Bronchial epithelial cell (primary cell): ENCODE results near the gene ITIH1. TPM values are rescaled to one million over a fixed set of nuclear protein-coding genes. Genes with fewer than 3 reads are reported as not detected.

Experiments
- DNase-seq: peaks from one replicate; pipeline ENCODE4 v3.0.0-alpha.2; 2010; ENCODE audit warnings: low read depth
- FAIRE-seq: peaks from 2 replicates; lab custom pipeline; 2011; peaks lifted over from hg19 to GRCh38; lab: Jason Lieb, UNC
- H3K27me3 ChIP-seq: 2 replicates; pipeline ENCODE4 v1.5.1; 2011; ENCODE audit warnings: low read length; ENCODE audit not compliant: control insufficient read depth, insufficient read depth
- H3K36me3 ChIP-seq: 2 replicates; pipeline ENCODE4 v1.5.1; 2011; ENCODE audit warnings: low read length; ENCODE audit not compliant: control insufficient read depth, insufficient read depth
- H3K4me3 ChIP-seq: 2 replicates; pipeline ENCODE4 v1.5.1; 2011; ENCODE audit warnings: mild to moderate bottlenecking, low read depth, low read length, control low read depth
- total RNA-seq: library from RNA; depleted of rRNA; stranded (reverse); fragments of >200 nt; gene quantifications from 2 replicates; pipeline ENCODE4 v1.2.1, GENCODE V29; 2014
- TF ChIP-seq, protein P1 (sequence below): IDR thresholded peaks from 2 replicates; pipeline ENCODE4 v1.5.1; 2011; ENCODE audit warnings: mild to moderate bottlenecking, moderate library complexity, low read length, control low read depth, inconsistent platforms; ENCODE audit not compliant: insufficient read depth, severe bottlenecking

Gene ITIH1
- total RNA-seq, 1 donor from 2014 or later = not detected

- TF ChIP-seq, protein P1, sequence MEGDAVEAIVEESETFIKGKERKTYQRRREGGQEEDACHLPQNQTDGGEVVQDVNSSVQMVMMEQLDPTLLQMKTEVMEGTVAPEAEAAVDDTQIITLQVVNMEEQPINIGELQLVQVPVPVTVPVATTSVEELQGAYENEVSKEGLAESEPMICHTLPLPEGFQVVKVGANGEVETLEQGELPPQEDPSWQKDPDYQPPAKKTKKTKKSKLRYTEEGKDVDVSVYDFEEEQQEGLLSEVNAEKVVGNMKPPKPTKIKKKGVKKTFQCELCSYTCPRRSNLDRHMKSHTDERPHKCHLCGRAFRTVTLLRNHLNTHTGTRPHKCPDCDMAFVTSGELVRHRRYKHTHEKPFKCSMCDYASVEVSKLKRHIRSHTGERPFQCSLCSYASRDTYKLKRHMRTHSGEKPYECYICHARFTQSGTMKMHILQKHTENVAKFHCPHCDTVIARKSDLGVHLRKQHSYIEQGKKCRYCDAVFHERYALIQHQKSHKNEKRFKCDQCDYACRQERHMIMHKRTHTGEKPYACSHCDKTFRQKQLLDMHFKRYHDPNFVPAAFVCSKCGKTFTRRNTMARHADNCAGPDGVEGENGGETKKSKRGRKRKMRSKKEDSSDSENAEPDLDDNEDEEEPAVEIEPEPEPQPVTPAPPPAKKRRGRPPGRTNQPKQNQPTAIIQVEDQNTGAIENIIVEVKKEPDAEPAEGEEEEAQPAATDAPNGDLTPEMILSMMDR = no peak
- no peak for FAIRE-seq
- Histone ChIP-seq H3K36me3 (peaks cover 7% of the 10 kb centered on the region), H3K27me3 (no peaks in the 10 kb centered on the region), H3K4me3 (no peak overlapping the region)
- DNase-seq = no peak
Observed at GRCh38 chr3:52841211-52841980, 64.0 kb downstream of the ITIH1 start.

Other genes with a start within 250 kb of the ITIH1 start
- 29.7 and 35.5 TPM in 2 replicates for gene NT5DC2, start 243.7 kb upstream of the ITIH1 start, total RNA-seq
- 0.79 and 5.6 TPM in 2 replicates for gene UQCC5, start 241.0 kb upstream of the ITIH1 start, total RNA-seq
- 72.5 and 95.6 TPM in 2 replicates for gene PBRM1, start 91.7 kb upstream of the ITIH1 start, total RNA-seq
- 167 and 232 TPM in 2 replicates for gene GNL3, start 91.6 kb upstream of the ITIH1 start, total RNA-seq
- gene GLT8D1, start 71.8 kb upstream of the ITIH1 start, total RNA-seq = 49.8 and 54.3 TPM in 2 replicates
- 51.1 and 57.9 TPM in 2 replicates for gene SPCS1, start 71.5 kb upstream of the ITIH1 start, total RNA-seq
- gene NEK4, start 6.7 kb upstream of the ITIH1 start, total RNA-seq = 20.5 and 24.8 TPM in 2 replicates
- not detected in 2 replicates for gene ITIH3, start 17.2 kb downstream of the ITIH1 start, total RNA-seq
- 0.26 and 1.8 TPM in 2 replicates for gene ITIH4, start 53.1 kb downstream of the ITIH1 start, total RNA-seq
- not detected in 2 replicates for gene MUSTN1, start 57.4 kb downstream of the ITIH1 start, total RNA-seq
- 7.9 and 11.0 TPM in 2 replicates for gene STIMATE, start 119.9 kb downstream of the ITIH1 start, total RNA-seq